HG03066 (cell line): ENCODE data around the gene ZNF48.

ENCODE experiments used
- ATAC-seq: cut with Tn5 transposase; IDR thresholded peaks from one replicate; pipeline ENCODE4 v1.9.1; 2021; ENCODE audit warnings: low read depth; ENCODE audit not compliant: unreplicated experiment

Gene ZNF48

GRCh38 chr16:30434852-30435251, 39.6 kb downstream of the ZNF48 start:
- ATAC-seq, result no peak

GRCh38 chr16:30437511-30438046, 42.4 kb downstream of the ZNF48 start:
- no peak for ATAC-seq

GRCh38 chr16:30438835-30439234, 43.6 kb downstream of the ZNF48 start:
- ATAC-seq, result no peak

- ATAC-seq, result no peak
Observed at GRCh38 chr16:30439720-30440348, 44.6 kb downstream of the ZNF48 start.

- ATAC-seq, result no peak
Observed at GRCh38 chr16:30443631-30444030, 48.4 kb downstream of the ZNF48 start.

GRCh38 chr16:30444231-30445148, 49.3 kb downstream of the ZNF48 start:
- ATAC-seq, result no peak

- no peak for ATAC-seq
Observed at GRCh38 chr16:30445149-30445407, 49.9 kb downstream of the ZNF48 start.

- ATAC-seq, result peak; percentile 81
Observed at GRCh38 chr16:30445408-30446202, 50.4 kb downstream of the ZNF48 start, which contains the start of gene SEPHS2. Gene SEPHS2, minus strand, starts transcription at chr16:30445874. Its CDS starts 147 bp downstream, at chr16:30445727.

- no peak for ATAC-seq
Observed at GRCh38 chr16:30446203-30446595, 51.0 kb downstream of the ZNF48 start.

- no peak for ATAC-seq
Observed at GRCh38 chr16:30447512-30448226, 52.4 kb downstream of the ZNF48 start.

GRCh38 chr16:30449116-30449435, 53.9 kb downstream of the ZNF48 start:
- ATAC-seq, result no peak
